Trophoblast cell (in vitro differentiated cells and primary cell): ENCODE results near the gene LDLRAD3.
A peak's percentile ranks its signal among the peaks of the same experiment; 100 is the strongest.

Source experiments
- DNase-seq, 2 donors: peaks; one replicate each; pipeline ENCODE4 v3.0.0-alpha.2; 2016
- H2AFZ ChIP-seq: 2 replicates; pipeline ENCODE4 v1.6.1; 2013; ENCODE audit warnings: low read length, moderate library complexity, mild to moderate bottlenecking; ENCODE audit not compliant: insufficient read depth, poor library complexity
- H2AK5ac ChIP-seq: 2 replicates; pipeline ENCODE4 v1.6.1; 2013; ENCODE audit warnings: mild to moderate bottlenecking, low read length
- H2BK120ac ChIP-seq: 2 replicates; pipeline ENCODE4 v1.6.1; 2013; ENCODE audit warnings: low read length, mild to moderate bottlenecking, moderate library complexity; ENCODE audit not compliant: insufficient read depth, poor library complexity
- H2BK12ac ChIP-seq: 2 replicates; pipeline ENCODE4 v1.6.1; 2013; ENCODE audit warnings: mild to moderate bottlenecking, low read length, moderate library complexity
- H2BK5ac ChIP-seq: 2 replicates; pipeline ENCODE4 v1.6.1; 2013; ENCODE audit warnings: low read length, low read depth, moderate library complexity, mild to moderate bottlenecking; ENCODE audit not compliant: poor library complexity
- H3K14ac ChIP-seq: 2 replicates; pipeline ENCODE4 v1.6.1; 2013; ENCODE audit warnings: mild to moderate bottlenecking, low read length
- H3K18ac ChIP-seq: 2 replicates; pipeline ENCODE4 v1.6.1; 2013; ENCODE audit warnings: mild to moderate bottlenecking, low read length
- H3K23ac ChIP-seq: 2 replicates; pipeline ENCODE4 v1.6.1; 2013; ENCODE audit warnings: low read length
- H3K27ac ChIP-seq: 2 replicates; pipeline ENCODE4 v1.5.1; 2013; ENCODE audit warnings: low read depth, mild to moderate bottlenecking, inconsistent platforms, low read length, moderate library complexity
- H3K27me3 ChIP-seq: 2 replicates; pipeline ENCODE4 v1.6.1; 2013; ENCODE audit warnings: inconsistent platforms, mild to moderate bottlenecking, low read length, moderate library complexity; ENCODE audit not compliant: insufficient read depth
- H3K36me3 ChIP-seq, 2 experiments: 1 replicate in 1 of 2; 2 replicates in 1 of 2; pipeline ENCODE4 v1.6.1; 2013; ENCODE audit warnings: low read length in 2 of 2, mild to moderate bottlenecking in 2 of 2, moderate library complexity in 1 of 2; ENCODE audit not compliant: insufficient read depth in 2 of 2, control insufficient read depth in 1 of 2
- H3K4ac ChIP-seq: 2 replicates; pipeline ENCODE4 v1.6.1; 2013; ENCODE audit warnings: low read depth, mild to moderate bottlenecking, low read length, moderate library complexity
- H3K4me1 ChIP-seq, 2 experiments: 1 replicate in 1 of 2; 2 replicates in 1 of 2; pipeline ENCODE4 v1.6.1; 2013; ENCODE audit warnings: low read length in 2 of 2, mild to moderate bottlenecking in 2 of 2, moderate library complexity in 1 of 2; ENCODE audit not compliant: insufficient read depth in 2 of 2, control insufficient read depth in 1 of 2
- H3K4me2 ChIP-seq: 2 replicates; pipeline ENCODE4 v1.6.1; 2013; ENCODE audit warnings: inconsistent platforms, mild to moderate bottlenecking, low read length, moderate library complexity
- H3K4me3 ChIP-seq: 2 replicates; pipeline ENCODE4 v1.5.1; 2013; ENCODE audit warnings: mild to moderate bottlenecking, low read depth, low read length, inconsistent platforms
- H3K79me1 ChIP-seq: one replicate; pipeline ENCODE4 v1.6.1; 2013; ENCODE audit warnings: low read length
- H3K79me2 ChIP-seq: 2 replicates; pipeline ENCODE4 v1.6.1; 2013; ENCODE audit warnings: low read length, mild to moderate bottlenecking; ENCODE audit not compliant: control insufficient read depth, insufficient read depth, poor library complexity
- H3K9ac ChIP-seq: 2 replicates; pipeline ENCODE4 v1.6.1; 2013; ENCODE audit warnings: mild to moderate bottlenecking, low read length
- H3K9me3 ChIP-seq: 2 replicates; pipeline ENCODE4 v1.6.1; 2013; ENCODE audit warnings: low read depth, mild to moderate bottlenecking, control low read depth, inconsistent platforms, low read length; ENCODE audit not compliant: insufficient read depth
- H4K12ac ChIP-seq: 2 replicates; pipeline ENCODE4 v1.6.1; 2013; ENCODE audit warnings: low read depth, mild to moderate bottlenecking, low read length, moderate library complexity
- H4K8ac ChIP-seq: 2 replicates; pipeline ENCODE4 v1.6.1; 2013; ENCODE audit warnings: low read depth, mild to moderate bottlenecking, low read length, moderate library complexity
- H4K91ac ChIP-seq: one replicate; pipeline ENCODE4 v1.6.1; 2013; ENCODE audit warnings: low read depth, mild to moderate bottlenecking, low read length, moderate library complexity
- WGBS: extraction: QIAGEN DNeasy Blood & Tissue Kit; methylation state at CpG from one replicate; pipeline ENCODE4 v1.1.7; 2013; ENCODE audit warnings: missing lambda C conversion rate; ENCODE audit not compliant: insufficient read length, insufficient coverage; ENCODE audit errors: extremely low coverage; 5-methylcytosine and 5-hydroxymethylcytosine counted together

The LDLRAD3 gene

GRCh38 chr11:35934981-35935380 lies 8.9 kb upstream of the LDLRAD3 start:
- no peak overlapping the region for H3K4me3 ChIP-seq
- no peak overlapping the region for H3K23ac ChIP-seq
- no peak overlapping the region for H3K27ac ChIP-seq
- H3K4me1 ChIP-seq = no peaks in the 10 kb centered on the region
- no peaks in the 10 kb centered on the region for H3K36me3 ChIP-seq
- H3K4ac ChIP-seq = no peak overlapping the region
- H2BK120ac ChIP-seq = no peak overlapping the region
- H4K12ac ChIP-seq = no peak overlapping the region
- H2AFZ ChIP-seq = no peak overlapping the region
- H3K4me2 ChIP-seq = no peak overlapping the region
- H2BK12ac ChIP-seq = no peak overlapping the region
- WGBS = no CpG with 5 or more reads among the region's 4 CpGs
- H3K79me2 ChIP-seq = no peaks in the 10 kb centered on the region
- H2AK5ac ChIP-seq = no peak overlapping the region
- no peaks in the 10 kb centered on the region for H3K9me3 ChIP-seq
- no peak overlapping the region for H3K9ac ChIP-seq
- H3K14ac ChIP-seq = no peak overlapping the region
- H4K8ac ChIP-seq = no peak overlapping the region
- H3K27me3 ChIP-seq = no peaks in the 10 kb centered on the region
- no peak for DNase-seq
- H3K18ac ChIP-seq = no peak overlapping the region
- H3K79me1 ChIP-seq = no peaks in the 10 kb centered on the region
- H4K91ac ChIP-seq = no peak overlapping the region
- no peak overlapping the region for H2BK5ac ChIP-seq

GRCh38 chr11:35935390-35935789 lies 8.5 kb upstream of the LDLRAD3 start:
- Histone ChIP-seq H3K36me3 (no peaks in the 10 kb centered on the region), H3K79me1 (no peaks in the 10 kb centered on the region), H4K8ac (no peak overlapping the region), H3K27me3 (no peaks in the 10 kb centered on the region), H3K4ac (no peak overlapping the region), H3K4me2 (no peak overlapping the region), H4K91ac (no peak overlapping the region), H3K79me2 (no peaks in the 10 kb centered on the region), H3K4me1 (no peaks in the 10 kb centered on the region), H3K23ac (no peak overlapping the region), H2BK12ac (no peak overlapping the region), H2AK5ac (no peak overlapping the region), H2BK120ac (no peak overlapping the region), H3K18ac (no peak overlapping the region), H3K9me3 (no peaks in the 10 kb centered on the region), H2BK5ac (no peak overlapping the region), H3K9ac (no peak overlapping the region), H4K12ac (no peak overlapping the region), H3K14ac (no peak overlapping the region), H3K27ac (no peak overlapping the region), H2AFZ (no peak overlapping the region), H3K4me3 (no peak overlapping the region)
- no peak for DNase-seq
- no CpG with 5 or more reads among the region's 1 CpG for WGBS

- no peak overlapping the region for H3K4me3 ChIP-seq
These were observed 6.8 kb upstream of the LDLRAD3 start for GRCh38 chr11:35937111-35937510.

GRCh38 chr11:35937700-35938099 lies 6.2 kb upstream of the LDLRAD3 start:
- Histone ChIP-seq H3K79me1 (no peaks in the 10 kb centered on the region), H2BK120ac (no peak overlapping the region), H2BK5ac (no peak overlapping the region), H3K4ac (no peak overlapping the region), H3K27me3 (no peaks in the 10 kb centered on the region), H3K4me1 (no peaks in the 10 kb centered on the region), H4K8ac (no peak overlapping the region), H2BK12ac (no peak overlapping the region), H3K79me2 (no peaks in the 10 kb centered on the region), H3K36me3 (no peaks in the 10 kb centered on the region), H3K4me2 (no peak overlapping the region), H4K12ac (no peak overlapping the region), H3K27ac (no peak overlapping the region), H3K14ac (no peak overlapping the region), H2AFZ (no peak overlapping the region), H3K9ac (no peak overlapping the region), H3K4me3 (no peak overlapping the region), H2AK5ac (no peak overlapping the region), H4K91ac (no peak overlapping the region), H3K9me3 (no peaks in the 10 kb centered on the region), H3K18ac (no peak overlapping the region), H3K23ac (no peak overlapping the region)
- DNase-seq = no peak
- no CpG with 5 or more reads among the region's 6 CpGs for WGBS

More at GRCh38 chr11:35937111-35937510, 6.8 kb upstream of the LDLRAD3 start:
- no peaks in the 10 kb centered on the region for H3K36me3 ChIP-seq
- no peak overlapping the region for H3K9ac ChIP-seq
- no peak overlapping the region for H3K4me2 ChIP-seq
- H4K91ac ChIP-seq = no peak overlapping the region
- H4K8ac ChIP-seq = no peak overlapping the region
- H3K4ac ChIP-seq = no peak overlapping the region
- no peak overlapping the region for H3K23ac ChIP-seq
- H3K79me1 ChIP-seq = no peaks in the 10 kb centered on the region
- no peak for DNase-seq
- H2AK5ac ChIP-seq = no peak overlapping the region
- no peaks in the 10 kb centered on the region for H3K79me2 ChIP-seq
- WGBS = no CpG with 5 or more reads among the region's 3 CpGs
- no peaks in the 10 kb centered on the region for H3K4me1 ChIP-seq
- H3K18ac ChIP-seq = no peak overlapping the region
- peak overlapping the region; percentile 44 for H2BK12ac ChIP-seq
- no peak overlapping the region for H2AFZ ChIP-seq
- no peak overlapping the region for H4K12ac ChIP-seq
- no peaks in the 10 kb centered on the region for H3K27me3 ChIP-seq
- H3K27ac ChIP-seq = no peak overlapping the region
- no peak overlapping the region for H3K14ac ChIP-seq
- no peak overlapping the region for H2BK5ac ChIP-seq
- H2BK120ac ChIP-seq = no peak overlapping the region
- no peaks in the 10 kb centered on the region for H3K9me3 ChIP-seq
